T-cell (primary cell): ENCODE results near the gene TAF3. TPM values are rescaled to one million over a fixed set of nuclear protein-coding genes. Genes with fewer than 3 reads are reported as not detected.

ENCODE experiments used
- ATAC-seq, 4 experiments: fragments of 200-7000 bp in 3 of 4; fragments of 150-1000 bp in 1 of 4; cut with Tn5 transposase; replicated peaks in 1 of 4; 1 replicate in 3 of 4; 2 replicates in 1 of 4; pipeline ENCODE4 v1.10.0; 2021; ENCODE audit warnings: moderate library complexity in 3 of 4, mild to moderate bottlenecking in 2 of 4, moderate number of reproducible peaks in 1 of 4
- CTCF ChIA-PET, 2 donors: fragments of 300-600 bp; sonication (Branson Sonifier 250); formaldehyde crosslinking; loops; one replicate each; lab custom pipeline; 2022; ENCODE audit warnings: antibody characterized with exemption in 2 of 2; lab: Charles Lee
- POLR2A ChIA-PET, 2 donors: fragments of 300-600 bp; sonication (Branson Sonifier 250); formaldehyde crosslinking; loops; one replicate each; lab custom pipeline; 2022; ENCODE audit warnings: antibody characterized with exemption in 2 of 2; lab: Charles Lee
- DNase-seq, 35 experiments: peaks; one replicate each; pipeline versions ENCODE4 v3.0.0 to v3.0.0-alpha.2; 2013 to 2023
- H3K27ac ChIP-seq: one replicate; pipeline ENCODE4 v1.5.1; 2013; ENCODE audit warnings: low read length
- H3K27me3 ChIP-seq, 2 experiments: replicated peaks in 1 of 2; 1 replicate in 1 of 2; 2 replicates in 1 of 2; pipeline versions ENCODE4 v1.6.1 to v1.7.0; 2013; ENCODE audit warnings: low read length in 1 of 2, mixed read lengths in 1 of 2; ENCODE audit not compliant: control insufficient read depth in 2 of 2, insufficient read depth in 2 of 2; ENCODE audit errors: extremely low read depth in 1 of 2
- H3K36me3 ChIP-seq, 2 donors: 1 replicate in 1 of 2; 2 replicates in 1 of 2; pipeline versions ENCODE4 v1.6.1 to v1.7.0; 2013; ENCODE audit warnings: low read length in 1 of 2; ENCODE audit not compliant: control insufficient read depth in 2 of 2, insufficient read depth in 1 of 2; ENCODE audit errors: extremely low read depth in 1 of 2
- H3K4me1 ChIP-seq, 2 experiments: 1 replicate in 1 of 2; 2 replicates in 1 of 2; pipeline versions ENCODE4 v1.6.1 to v1.7.0; 2013; ENCODE audit warnings: low read length in 2 of 2, mixed read lengths in 1 of 2; ENCODE audit not compliant: insufficient read depth in 2 of 2, control insufficient read depth in 1 of 2; ENCODE audit errors: extremely low read depth in 1 of 2
- H3K4me3 ChIP-seq, 2 donors: 1 replicate in 1 of 2; 2 replicates in 1 of 2; pipeline versions ENCODE4 v1.5.1 to v1.7.0; 2013; ENCODE audit warnings: mild to moderate bottlenecking in 2 of 2, low read length in 1 of 2, moderate library complexity in 1 of 2; ENCODE audit not compliant: control insufficient read depth in 1 of 2; ENCODE audit errors: extremely low read depth in 1 of 2
- H3K9me3 ChIP-seq: 2 replicates; pipeline ENCODE4 v1.7.0; 2013
- H3K27ac Mint-ChIP-seq, 2 donors: one replicate each; pipeline ENCODE4 v1.8.0; 2020 to 2021; ENCODE audit warnings: mild to moderate bottlenecking in 2 of 2, mixed read lengths in 2 of 2
- H3K27me3 Mint-ChIP-seq, 2 donors: one replicate each; pipeline ENCODE4 v1.8.0; 2021 to 2022; ENCODE audit warnings: mixed read lengths in 2 of 2
- H3K36me3 Mint-ChIP-seq: one replicate; pipeline ENCODE4 v1.8.0; 2021; ENCODE audit warnings: mixed read lengths
- H3K4me1 Mint-ChIP-seq, 3 donors: one replicate each; pipeline ENCODE4 v1.8.0; 2020 to 2022; ENCODE audit warnings: mixed read lengths in 3 of 3, mild to moderate bottlenecking in 1 of 3
- H3K4me3 Mint-ChIP-seq, 3 donors: one replicate each; pipeline ENCODE4 v1.8.0; 2020 to 2022; ENCODE audit warnings: mild to moderate bottlenecking in 3 of 3, mixed read lengths in 3 of 3, moderate library complexity in 3 of 3
- H3K9me3 Mint-ChIP-seq, 3 donors: one replicate each; pipeline ENCODE4 v1.8.0; 2020 to 2022; ENCODE audit warnings: mixed read lengths in 3 of 3
- WGBS: methylation state at CpG from one replicate; pipeline ENCODE4 v1.1.5; 2013; ENCODE audit warnings: missing lambda C conversion rate; ENCODE audit not compliant: insufficient coverage; 5-methylcytosine and 5-hydroxymethylcytosine counted together
- total RNA-seq, 35 experiments: library from RNA in 6 of 35; stranded (reverse) in 6 of 35; fragments of 120-200 nt in 1 of 35; gene quantifications; one replicate each; pipeline versions ENCODE4 v1.2.1 to v1.2.4 and lab custom pipeline; 2013 to 2026

Gene TAF3
- total RNA-seq, 5 donors from 2014 or later (not counting 1 experiment from before 2014, with no cell fraction given): 18.2 to 21.8 (median 20.0) TPM

- Histone ChIP-seq H3K27me3 (no peaks in the 10 kb centered on the region), H3K27ac (no peak overlapping the region), H3K4me1 (peaks cover 0 to 4% of the 10 kb centered on the region in 2 experiments), H3K36me3 (no peaks in the 10 kb centered on the region), H3K4me3 (no peak overlapping the region), H3K9me3 (no peaks in the 10 kb centered on the region)
- DNase-seq: peak in 1 of 35 experiments; percentile 53
- Mint-ChIP-seq H3K4me3 (peak overlapping the region in 2 of 3 donors; percentile 61 to 72), H3K4me1 (peaks cover 20 to 26% (median 20%) of the 10 kb centered on the region in 3 donors), H3K36me3 (no peaks in the 10 kb centered on the region), H3K9me3 (no peaks in the 10 kb centered on the region), H3K27ac (peak overlapping the region in 1 of 2 donors; percentile 52), H3K27me3 (no peaks in the 10 kb centered on the region)
- 67% methylated on average over 1 of the region's 5 CpGs for WGBS
- ATAC-seq: no peak
- ChIA-PET POLR2A (interaction anchor here (0.6 kb wide), 4 partner anchors 164 to 1134 kb away, joined by 3 to 6 read pairs (median 4); no protein-coding TSS in a partner anchor), CTCF (interaction anchor here (0.6 to 1.0 kb wide), 18 partner anchors 9 to 1727 kb away, joined by 3 to 11 read pairs (median 3); no protein-coding TSS in a partner anchor)
These were observed 53.7 kb downstream of the TAF3 start for GRCh38 chr10:7872041-7872442.

- H3K27ac Mint-ChIP-seq: no peak overlapping the region
These were observed 56.6 kb downstream of the TAF3 start for GRCh38 chr10:7874864-7875263.

GRCh38 chr10:7876541-7877127 is 58.3 kb downstream of the TAF3 start:
- Histone ChIP-seq H3K9me3 (no peaks in the 10 kb centered on the region), H3K4me3 (no peak overlapping the region), H3K27me3 (no peaks in the 10 kb centered on the region), H3K4me1 (peaks cover 0 to 4% of the 10 kb centered on the region in 2 experiments), H3K27ac (no peak overlapping the region), H3K36me3 (no peaks in the 10 kb centered on the region)
- ATAC-seq (no peak), DNase-seq (no peak)
- POLR2A ChIA-PET: no interaction called here
- Mint-ChIP-seq H3K9me3 (no peaks in the 10 kb centered on the region), H3K4me3 (no peak overlapping the region), H3K4me1 (peaks cover 15 to 26% (median 18%) of the 10 kb centered on the region in 3 donors), H3K27ac (no peak overlapping the region), H3K36me3 (no peaks in the 10 kb centered on the region), H3K27me3 (no peaks in the 10 kb centered on the region)
- CTCF ChIA-PET: interaction anchor here (0.6 to 0.7 kb wide), 2 partner anchors 1176 to 1474 kb away, joined by 3 to 4 read pairs; no protein-coding TSS in a partner anchor
- no CpG with 5 or more reads among the region's 4 CpGs for WGBS

More at GRCh38 chr10:7874864-7875263, 56.6 kb downstream of the TAF3 start:
- Histone ChIP-seq H3K9me3 (no peaks in the 10 kb centered on the region), H3K27me3 (no peaks in the 10 kb centered on the region), H3K4me1 (peaks cover 0 to 4% of the 10 kb centered on the region in 2 experiments), H3K36me3 (no peaks in the 10 kb centered on the region), H3K27ac (no peak overlapping the region), H3K4me3 (no peak overlapping the region)
- peaks cover 12 to 25% (median 14%) of the 10 kb centered on the region in 3 donors for H3K4me1 Mint-ChIP-seq
- H3K9me3 Mint-ChIP-seq: no peaks in the 10 kb centered on the region
- no CpG with 5 or more reads among the region's 2 CpGs for WGBS
- DNase-seq (no peak), ATAC-seq (no peak)
- POLR2A ChIA-PET: no interaction called here
- no peaks in the 10 kb centered on the region for H3K36me3 Mint-ChIP-seq
- no peak overlapping the region for H3K4me3 Mint-ChIP-seq
- no peaks in the 10 kb centered on the region for H3K27me3 Mint-ChIP-seq
- CTCF ChIA-PET: interaction anchor here (0.9 to 1.4 kb wide), 4 partner anchors 349 to 1428 kb away, joined by 3 to 4 read pairs (median 4); no protein-coding TSS in a partner anchor

- Mint-ChIP-seq H3K4me1 (peaks cover 27 to 44% (median 32%) of the 10 kb centered on the region in 3 donors), H3K9me3 (no peaks in the 10 kb centered on the region), H3K4me3 (no peak overlapping the region), H3K27ac (no peak overlapping the region), H3K27me3 (no peaks in the 10 kb centered on the region), H3K36me3 (peaks cover 11% of the 10 kb centered on the region)
- ATAC-seq (no peak), DNase-seq (no peak)
- Histone ChIP-seq H3K36me3 (peaks cover 0 to 3% of the 10 kb centered on the region in 2 donors), H3K4me3 (no peak overlapping the region), H3K27me3 (no peaks in the 10 kb centered on the region), H3K4me1 (peaks cover 0 to 2% of the 10 kb centered on the region in 2 experiments), H3K9me3 (no peaks in the 10 kb centered on the region), H3K27ac (no peak overlapping the region)
- no CpG with 5 or more reads among the region's 3 CpGs for WGBS
- POLR2A ChIA-PET: no interaction called here
- CTCF ChIA-PET: interaction anchor here in 1 of 2 donors (0.6 kb wide), 2 partner anchors 104 to 606 kb away, joined by 4 to 5 read pairs; no protein-coding TSS in a partner anchor
These were observed 62.8 kb downstream of the TAF3 start for GRCh38 chr10:7881119-7881518.

- 100% methylated on average over 2 of the region's 2 CpGs for WGBS
- CTCF ChIA-PET: no interaction called here
These were observed 67.8 kb downstream of the TAF3 start for GRCh38 chr10:7886056-7886455.

GRCh38 chr10:7887174-7887816 is 69.0 kb downstream of the TAF3 start:
- CTCF ChIA-PET: interaction anchor here (0.6 to 0.7 kb wide), 2 partner anchors 15 to 1321 kb away, joined by 3 to 4 read pairs; no protein-coding TSS in a partner anchor
- Mint-ChIP-seq H3K27me3 (no peaks in the 10 kb centered on the region), H3K4me1 (peaks cover 44 to 61% (median 51%) of the 10 kb centered on the region in 3 donors), H3K36me3 (peaks cover 9% of the 10 kb centered on the region), H3K9me3 (no peaks in the 10 kb centered on the region), H3K27ac (no peak overlapping the region), H3K4me3 (no peak overlapping the region)
- no peaks in the 10 kb centered on the region for H3K9me3 ChIP-seq
- ATAC-seq (no peak), DNase-seq (no peak)
- WGBS: 100% methylated on average over 1 of the region's 8 CpGs
- no peak overlapping the region for H3K27ac ChIP-seq
- peaks cover 2% of the 10 kb centered on the region in 2 experiments for H3K4me1 ChIP-seq
- no peak overlapping the region for H3K4me3 ChIP-seq
- no peaks in the 10 kb centered on the region for H3K27me3 ChIP-seq
- POLR2A ChIA-PET: interaction anchor here (0.6 kb wide), 2 partner anchors 315 to 362 kb away, joined by 3 read pairs; no protein-coding TSS in a partner anchor
- peaks cover 0 to 5% of the 10 kb centered on the region in 2 donors for H3K36me3 ChIP-seq

More at GRCh38 chr10:7886056-7886455, 67.8 kb downstream of the TAF3 start:
- H3K4me1 Mint-ChIP-seq: peaks cover 49 to 74% (median 54%) of the 10 kb centered on the region in 3 donors
- POLR2A ChIA-PET: no interaction called here
- Histone ChIP-seq H3K4me1 (peaks cover 2% of the 10 kb centered on the region in 2 experiments), H3K4me3 (no peak overlapping the region), H3K9me3 (no peaks in the 10 kb centered on the region), H3K27ac (no peak overlapping the region), H3K27me3 (no peaks in the 10 kb centered on the region), H3K36me3 (peaks cover 0 to 5% of the 10 kb centered on the region in 2 donors)
- no peak overlapping the region for H3K27ac Mint-ChIP-seq
- peaks cover 15% of the 10 kb centered on the region for H3K36me3 Mint-ChIP-seq
- DNase-seq: no peak
- no peaks in the 10 kb centered on the region for H3K9me3 Mint-ChIP-seq
- no peak overlapping the region for H3K4me3 Mint-ChIP-seq
- H3K27me3 Mint-ChIP-seq: no peaks in the 10 kb centered on the region
- no peak for ATAC-seq
